Right lobe of liver (tissue), 4 donors: ENCODE data around the gene MGAT4A.

Experiments
- POLR2A ChIP-seq: fragments of 450-650 bp; IDR thresholded peaks from one replicate; pipeline ENCODE4 v1.6.1; 2017; ENCODE audit warnings: antibody characterized with exemption, mild to moderate bottlenecking
- TF ChIP-seq, protein P1 (sequence below), 4 donors: fragments of 200-600 bp in 3 of 4; fragments of 450-650 bp in 1 of 4; IDR thresholded peaks; one replicate each; pipeline versions ENCODE4 v1.5.1 to v1.8.0; 2016 to 2022; ENCODE audit warnings: antibody characterized with exemption in 4 of 4, mild to moderate bottlenecking in 2 of 4
- donor health status: DM: no; HTN: no; CAD: no.
- donor health status: DM: no; HTN: no; CAD: no.
- donor health status: DM: no; HTN: yes; CAD: no.

DNA sequence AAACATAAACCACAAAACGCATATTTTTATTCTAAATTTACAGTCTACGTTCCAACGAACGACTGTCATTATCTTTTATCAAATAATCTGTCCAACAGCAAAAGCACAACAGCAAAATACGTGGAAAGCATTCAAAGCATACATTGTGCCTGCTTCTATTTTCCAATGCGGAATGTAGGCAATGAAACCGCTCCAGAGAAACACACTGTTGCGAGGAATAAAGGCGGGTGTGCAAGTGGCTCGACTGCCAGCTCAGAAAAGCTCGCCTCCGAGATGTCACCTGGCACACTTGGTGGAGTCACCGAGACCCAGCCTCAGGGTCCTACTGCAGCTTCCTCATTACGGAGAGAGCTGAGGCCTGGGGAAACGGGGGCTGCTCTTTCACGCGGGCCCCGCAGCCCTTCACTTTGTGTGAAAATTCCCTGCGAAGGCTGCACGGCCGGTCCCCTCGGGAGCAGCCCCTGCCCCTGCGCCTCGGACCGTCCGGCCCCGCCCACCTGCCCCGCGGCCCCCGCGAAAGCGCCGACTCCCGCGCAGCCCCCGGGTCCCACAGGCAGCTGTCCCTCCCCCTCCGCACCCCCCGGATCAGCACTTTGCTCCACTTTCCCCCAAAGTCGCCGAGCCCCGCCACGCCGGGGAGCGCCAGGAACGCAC, 752 bp downstream of the MGAT4A start:
- TF ChIP-seq POLR2A, result no peak
- TF ChIP-seq, protein P1, sequence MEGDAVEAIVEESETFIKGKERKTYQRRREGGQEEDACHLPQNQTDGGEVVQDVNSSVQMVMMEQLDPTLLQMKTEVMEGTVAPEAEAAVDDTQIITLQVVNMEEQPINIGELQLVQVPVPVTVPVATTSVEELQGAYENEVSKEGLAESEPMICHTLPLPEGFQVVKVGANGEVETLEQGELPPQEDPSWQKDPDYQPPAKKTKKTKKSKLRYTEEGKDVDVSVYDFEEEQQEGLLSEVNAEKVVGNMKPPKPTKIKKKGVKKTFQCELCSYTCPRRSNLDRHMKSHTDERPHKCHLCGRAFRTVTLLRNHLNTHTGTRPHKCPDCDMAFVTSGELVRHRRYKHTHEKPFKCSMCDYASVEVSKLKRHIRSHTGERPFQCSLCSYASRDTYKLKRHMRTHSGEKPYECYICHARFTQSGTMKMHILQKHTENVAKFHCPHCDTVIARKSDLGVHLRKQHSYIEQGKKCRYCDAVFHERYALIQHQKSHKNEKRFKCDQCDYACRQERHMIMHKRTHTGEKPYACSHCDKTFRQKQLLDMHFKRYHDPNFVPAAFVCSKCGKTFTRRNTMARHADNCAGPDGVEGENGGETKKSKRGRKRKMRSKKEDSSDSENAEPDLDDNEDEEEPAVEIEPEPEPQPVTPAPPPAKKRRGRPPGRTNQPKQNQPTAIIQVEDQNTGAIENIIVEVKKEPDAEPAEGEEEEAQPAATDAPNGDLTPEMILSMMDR (IDR thresholded peaks at IDR 0.05), result no peak
